ENCODE measurements around the gene EMILIN2. TPM values are rescaled to one million over a fixed set of nuclear protein-coding genes. Genes with fewer than 3 reads are reported as not detected.
A peak's percentile ranks its signal among the peaks of the same experiment; 100 is the strongest.

Gene EMILIN2
- total and polyA plus RNA-seq, 2 donors: 15.7 to 17.0 TPM

DNA sequence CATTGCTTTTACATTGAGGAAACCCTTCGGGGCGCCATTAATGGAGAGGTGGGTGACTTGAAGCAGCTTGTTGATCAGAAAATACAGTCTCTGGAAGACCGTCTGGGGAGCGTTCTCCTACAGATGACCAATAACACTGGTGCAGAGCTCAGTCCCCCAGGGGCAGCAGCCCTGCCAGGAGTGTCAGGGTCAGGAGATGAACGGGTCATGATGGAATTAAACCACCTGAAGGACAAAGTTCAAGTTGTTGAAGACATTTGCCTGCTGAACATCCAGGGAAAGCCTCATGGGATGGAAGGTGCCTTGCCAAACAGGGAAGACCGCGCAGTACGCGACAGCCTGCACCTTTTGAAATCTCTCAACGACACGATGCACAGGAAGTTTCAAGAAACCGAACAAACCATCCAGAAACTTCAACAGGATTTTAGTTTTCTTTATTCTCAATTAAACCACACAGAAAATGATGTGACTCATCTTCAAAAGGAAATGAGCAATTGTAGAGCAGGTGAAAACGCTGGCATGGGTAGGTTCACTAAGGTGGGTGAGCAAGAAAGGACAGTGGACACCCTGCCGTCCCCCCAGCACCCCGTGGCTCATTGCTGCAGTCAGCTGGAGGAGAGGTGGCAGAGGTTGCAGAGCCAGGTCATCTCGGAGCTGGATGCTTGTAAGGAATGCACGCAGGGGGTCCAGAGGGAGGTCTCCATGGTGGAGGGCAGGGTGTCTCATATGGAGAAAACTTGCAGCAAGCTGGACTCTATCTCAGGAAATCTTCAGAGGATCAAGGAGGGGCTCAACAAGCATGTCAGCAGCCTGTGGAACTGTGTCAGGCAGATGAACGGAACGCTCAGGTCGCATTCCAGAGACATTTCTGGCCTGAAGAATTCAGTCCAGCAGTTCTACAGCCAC is 45.0 kb downstream of the EMILIN2 start:
- no peaks in the 10 kb centered on the region for H3K36me3 ChIP-seq (ENCODE audit: insufficient read depth)

DNA sequence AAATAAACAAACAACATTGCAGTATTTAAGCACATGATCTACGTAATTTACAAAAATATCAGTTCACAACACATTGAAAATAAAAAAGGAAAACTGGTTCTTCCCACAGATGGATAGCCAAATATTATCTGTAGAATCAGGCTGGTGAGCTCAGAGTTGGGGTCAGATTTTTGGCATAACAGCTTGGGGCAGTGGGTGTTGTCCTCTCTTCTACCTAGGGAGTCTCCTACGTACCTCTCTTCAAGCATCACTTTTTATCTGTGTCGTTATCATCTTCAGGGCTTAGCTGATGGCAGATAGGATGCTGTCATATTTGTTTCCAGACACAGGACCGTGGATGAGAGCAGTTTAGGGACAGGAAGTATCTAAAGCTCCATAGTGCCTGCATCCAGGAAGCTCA is 46.2 kb downstream of the EMILIN2 start:
- Histone ChIP-seq H3K27ac (ENCODE audit: low read depth) (no peak overlapping the region), H3K36me3 (ENCODE audit: insufficient read depth) (no peaks in the 10 kb centered on the region), H3K4me3 (ENCODE audit: low read depth, low read length) (no peak overlapping the region), H3K4me1 (ENCODE audit: insufficient read depth) (no peaks in the 10 kb centered on the region)
- 73% methylated on average over 4 of the region's 4 CpGs for WGBS
- DNase-seq (ENCODE audit: extremely low spot score): no peak

More for the DNA sequence above, 45.0 kb downstream of the EMILIN2 start:
- 85% methylated on average over 20 of the region's 20 CpGs for WGBS
- no peak overlapping the region for H3K27ac ChIP-seq (ENCODE audit: low read depth)
- no peak overlapping the region for H3K4me3 ChIP-seq (ENCODE audit: low read depth, low read length)
- DNase-seq (ENCODE audit: extremely low spot score): no peak
- H3K4me1 ChIP-seq (ENCODE audit: insufficient read depth): no peaks in the 10 kb centered on the region

DNA sequence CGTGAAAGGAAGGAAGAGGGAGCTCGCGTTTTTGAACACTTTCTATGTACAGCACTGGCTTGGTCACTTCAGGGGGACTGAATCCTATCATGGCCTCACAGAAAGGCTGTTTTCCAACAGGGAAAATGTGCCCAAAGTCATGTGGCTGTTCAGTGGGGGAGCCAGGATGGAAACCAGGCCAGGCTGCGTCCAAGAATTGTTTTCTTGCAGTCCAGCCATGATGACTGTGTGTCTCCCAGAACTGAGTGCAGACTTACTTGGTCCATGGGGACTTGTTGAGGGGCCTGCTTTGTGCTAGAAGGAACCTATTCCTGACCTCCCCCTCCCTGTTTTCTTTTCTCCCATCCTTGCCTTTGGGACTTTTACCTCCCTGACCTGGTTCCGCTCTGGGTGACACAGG is 46.9 kb downstream of the EMILIN2 start:
- no peaks in the 10 kb centered on the region for H3K4me1 ChIP-seq (ENCODE audit: insufficient read depth)
- H3K36me3 ChIP-seq (ENCODE audit: insufficient read depth): no peaks in the 10 kb centered on the region
- no peak for DNase-seq (ENCODE audit: extremely low spot score)
- WGBS: 86% methylated on average over 5 of the region's 5 CpGs
- no peak overlapping the region for H3K4me3 ChIP-seq (ENCODE audit: low read depth, low read length)
- no peak overlapping the region for H3K27ac ChIP-seq (ENCODE audit: low read depth)

DNA sequence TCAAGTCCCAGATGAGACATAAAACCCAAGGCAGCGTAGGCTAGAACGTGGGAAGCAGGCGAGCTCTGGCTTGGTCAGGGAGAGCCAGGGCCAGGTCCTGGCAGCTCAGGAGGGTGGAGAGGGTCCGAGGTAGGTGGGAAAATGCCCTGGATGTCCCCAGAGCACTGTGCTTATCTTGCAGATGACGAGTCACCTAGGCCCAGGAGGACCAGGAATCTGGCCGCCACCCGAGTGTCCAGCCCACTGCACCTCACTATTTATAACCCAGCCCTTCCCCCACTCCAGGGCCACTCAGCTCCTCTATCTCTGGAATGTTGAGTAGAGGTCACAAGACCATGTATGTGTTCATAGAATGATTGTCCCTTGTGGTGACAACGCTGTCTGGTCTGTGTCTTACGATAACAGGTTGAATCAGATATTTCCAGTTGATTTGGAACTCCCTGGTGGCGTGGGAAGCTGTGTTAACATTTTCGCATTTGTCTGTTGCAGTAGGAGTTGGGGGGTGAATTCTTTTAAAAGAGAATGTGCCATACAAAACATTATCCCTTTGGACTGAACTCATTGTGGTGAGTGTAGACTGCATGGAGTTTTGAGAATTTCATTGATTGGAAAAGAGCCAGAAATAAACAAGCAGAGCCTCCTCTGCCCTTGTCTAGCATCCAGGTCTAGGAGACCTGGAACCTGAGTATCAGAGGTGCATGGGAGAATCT is 47.5 kb downstream of the EMILIN2 start:
- Histone ChIP-seq H3K36me3 (ENCODE audit: insufficient read depth) (no peaks in the 10 kb centered on the region), H3K4me1 (ENCODE audit: insufficient read depth) (no peaks in the 10 kb centered on the region), H3K27ac (ENCODE audit: low read depth) (no peak overlapping the region), H3K4me3 (ENCODE audit: low read depth, low read length) (no peak overlapping the region)
- no peak for DNase-seq (ENCODE audit: extremely low spot score)
- WGBS: 82% methylated on average over 11 of the region's 11 CpGs

DNA sequence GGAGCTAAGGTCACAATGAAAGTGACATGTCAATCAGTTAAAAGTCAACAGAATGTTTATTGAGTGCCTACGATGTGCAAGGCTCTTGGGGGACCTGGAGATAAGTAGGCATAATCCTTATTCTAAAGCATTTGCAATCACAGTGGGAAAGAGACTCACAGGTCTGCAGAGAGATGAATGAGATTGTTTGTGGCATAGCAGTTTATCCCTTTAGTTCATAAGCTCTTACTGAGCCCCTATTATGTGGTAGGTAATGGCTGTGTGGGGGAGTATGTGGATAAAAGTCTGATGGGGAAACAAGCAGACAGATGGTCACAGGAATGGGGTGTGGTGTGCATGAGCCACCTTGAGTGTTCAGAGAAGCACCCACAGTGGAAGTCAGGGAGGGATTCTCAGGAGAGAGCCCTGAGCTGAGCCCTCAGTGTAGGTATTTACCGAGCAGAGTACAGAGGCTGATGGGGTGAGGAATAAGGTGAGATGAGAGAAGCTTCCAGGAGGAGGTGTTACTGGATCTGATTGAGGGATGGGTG is 48.1 kb downstream of the EMILIN2 start:
- no peaks in the 10 kb centered on the region for H3K4me1 ChIP-seq (ENCODE audit: insufficient read depth)
- no peak for DNase-seq (ENCODE audit: extremely low spot score)
- WGBS: 85% methylated on average over 2 of the region's 2 CpGs
- no peak overlapping the region for H3K27ac ChIP-seq (ENCODE audit: low read depth)
- H3K4me3 ChIP-seq (ENCODE audit: low read depth, low read length): no peak overlapping the region
- H3K36me3 ChIP-seq (ENCODE audit: insufficient read depth): no peaks in the 10 kb centered on the region

DNA sequence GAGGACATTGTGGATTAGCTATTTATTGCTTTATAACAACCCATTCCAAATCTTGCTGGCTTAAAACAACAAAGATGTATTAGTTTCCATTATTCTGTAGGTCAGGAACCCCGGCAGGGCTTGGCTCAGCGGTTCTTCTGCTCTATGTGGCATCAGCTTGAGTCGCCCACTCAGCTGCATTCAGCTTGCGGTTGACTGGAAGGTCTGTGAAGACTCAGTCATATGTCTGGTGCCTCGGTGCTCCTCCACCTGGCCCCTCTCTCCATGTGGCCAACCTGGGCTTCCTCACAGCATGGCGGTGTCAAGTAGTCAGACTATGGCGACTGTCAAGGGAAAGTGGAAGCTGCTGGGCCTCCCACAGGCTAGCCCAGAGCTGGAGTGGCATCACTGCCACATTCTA is 48.6 kb downstream of the EMILIN2 start:
- H3K36me3 ChIP-seq (ENCODE audit: insufficient read depth): no peaks in the 10 kb centered on the region
- DNase-seq (ENCODE audit: extremely low spot score): no peak
- 98% methylated on average over 7 of the region's 7 CpGs for WGBS
- no peak overlapping the region for H3K27ac ChIP-seq (ENCODE audit: low read depth)
- no peaks in the 10 kb centered on the region for H3K4me1 ChIP-seq (ENCODE audit: insufficient read depth)
- H3K4me3 ChIP-seq (ENCODE audit: low read depth, low read length): no peak overlapping the region

DNA sequence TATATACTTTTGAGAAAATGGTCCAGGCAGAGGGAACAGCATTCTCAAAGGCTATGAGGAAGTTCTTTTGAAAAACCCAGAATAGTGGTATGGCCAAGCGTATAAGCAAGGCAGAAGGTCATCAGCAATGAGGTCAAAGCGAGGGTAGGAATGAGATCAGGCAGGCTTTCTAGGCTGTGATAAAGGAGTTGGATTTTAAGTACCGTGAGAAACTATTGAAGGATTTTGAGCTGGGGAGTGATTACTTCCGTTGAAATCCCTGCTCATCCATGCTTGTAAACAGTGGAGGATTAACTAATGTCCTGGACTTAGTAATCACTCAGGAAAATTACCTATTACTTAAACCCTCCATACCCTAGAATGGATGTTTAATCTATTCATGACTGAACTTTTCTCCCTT is 50.2 kb downstream of the EMILIN2 start:
- no peak for DNase-seq (ENCODE audit: extremely low spot score)
- 84% methylated on average over 4 of the region's 4 CpGs for WGBS
- no peak overlapping the region for H3K4me3 ChIP-seq (ENCODE audit: low read depth, low read length)
- H3K27ac ChIP-seq (ENCODE audit: low read depth): no peak overlapping the region
- no peaks in the 10 kb centered on the region for H3K36me3 ChIP-seq (ENCODE audit: insufficient read depth)
- H3K4me1 ChIP-seq (ENCODE audit: insufficient read depth): no peaks in the 10 kb centered on the region

DNA sequence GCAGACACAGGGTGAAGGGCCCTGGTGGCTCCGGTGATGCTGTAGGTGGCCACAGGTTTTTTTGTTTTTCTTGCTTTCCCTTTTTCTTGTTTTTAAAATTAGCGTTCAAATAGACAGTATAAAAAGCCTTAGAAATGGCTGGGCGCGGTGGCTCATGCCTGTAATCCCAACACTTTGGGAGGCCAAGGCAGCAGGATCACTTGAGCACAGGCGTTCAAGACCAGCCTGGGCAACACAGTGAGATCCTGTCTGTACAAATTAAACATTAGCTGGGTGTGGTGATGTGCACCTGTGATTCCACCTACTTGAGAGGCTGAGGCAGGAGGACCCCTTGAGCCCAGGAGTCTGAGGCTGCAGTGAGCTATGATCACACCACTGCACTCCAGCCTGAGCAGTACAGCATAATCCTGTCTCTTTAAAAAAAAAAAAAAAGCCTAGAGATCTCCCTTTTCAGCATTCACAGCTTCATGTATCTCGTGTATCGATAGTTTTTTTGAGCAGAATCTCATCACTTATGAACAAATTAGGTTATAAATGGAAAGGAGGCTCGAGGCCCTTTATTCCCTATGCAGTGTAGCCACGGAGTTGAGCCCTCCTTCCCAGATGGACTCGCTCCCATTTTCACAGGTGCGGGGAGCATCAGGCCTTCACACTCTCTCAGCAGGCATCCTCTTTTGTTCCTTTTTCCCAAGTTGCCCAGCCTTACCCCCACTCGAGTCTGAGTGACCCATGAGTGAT is 50.8 kb downstream of the EMILIN2 start:
- no peak for DNase-seq (ENCODE audit: extremely low spot score)
- no peak overlapping the region for H3K27ac ChIP-seq (ENCODE audit: low read depth)
- no peaks in the 10 kb centered on the region for H3K36me3 ChIP-seq (ENCODE audit: insufficient read depth)
- no peak overlapping the region for H3K4me3 ChIP-seq (ENCODE audit: low read depth, low read length)
- 84% methylated on average over 12 of the region's 12 CpGs for WGBS
- no peaks in the 10 kb centered on the region for H3K4me1 ChIP-seq (ENCODE audit: insufficient read depth)

DNA sequence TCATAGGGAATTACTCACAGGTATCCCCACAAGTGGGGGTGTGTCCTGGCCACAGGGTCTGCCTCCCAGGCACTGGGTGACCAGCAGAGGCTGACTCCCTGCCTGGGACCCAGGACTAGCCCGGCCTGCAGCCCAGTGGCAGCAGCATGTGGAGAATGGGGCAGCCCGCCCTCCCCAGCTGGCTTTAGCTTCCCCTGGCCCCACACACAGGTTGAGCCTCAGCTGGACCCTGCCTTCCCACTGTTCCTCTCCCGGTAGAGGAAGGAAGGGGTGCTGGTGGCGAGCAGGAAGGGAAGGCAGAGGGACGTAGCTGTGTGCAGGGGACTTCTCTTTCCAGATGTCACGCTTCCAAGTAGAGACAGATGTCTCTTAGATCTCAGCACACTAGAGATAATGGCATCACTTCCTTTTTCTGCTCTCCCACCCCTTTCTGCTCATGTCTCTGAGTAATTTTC is 51.4 kb downstream of the EMILIN2 start:
- Histone ChIP-seq H3K4me1 (ENCODE audit: insufficient read depth) (no peaks in the 10 kb centered on the region), H3K4me3 (ENCODE audit: low read depth, low read length) (no peak overlapping the region), H3K27ac (ENCODE audit: low read depth) (no peak overlapping the region), H3K36me3 (ENCODE audit: insufficient read depth) (no peaks in the 10 kb centered on the region)
- no peak for DNase-seq (ENCODE audit: extremely low spot score)
- 68% methylated on average over 6 of the region's 6 CpGs for WGBS

DNA sequence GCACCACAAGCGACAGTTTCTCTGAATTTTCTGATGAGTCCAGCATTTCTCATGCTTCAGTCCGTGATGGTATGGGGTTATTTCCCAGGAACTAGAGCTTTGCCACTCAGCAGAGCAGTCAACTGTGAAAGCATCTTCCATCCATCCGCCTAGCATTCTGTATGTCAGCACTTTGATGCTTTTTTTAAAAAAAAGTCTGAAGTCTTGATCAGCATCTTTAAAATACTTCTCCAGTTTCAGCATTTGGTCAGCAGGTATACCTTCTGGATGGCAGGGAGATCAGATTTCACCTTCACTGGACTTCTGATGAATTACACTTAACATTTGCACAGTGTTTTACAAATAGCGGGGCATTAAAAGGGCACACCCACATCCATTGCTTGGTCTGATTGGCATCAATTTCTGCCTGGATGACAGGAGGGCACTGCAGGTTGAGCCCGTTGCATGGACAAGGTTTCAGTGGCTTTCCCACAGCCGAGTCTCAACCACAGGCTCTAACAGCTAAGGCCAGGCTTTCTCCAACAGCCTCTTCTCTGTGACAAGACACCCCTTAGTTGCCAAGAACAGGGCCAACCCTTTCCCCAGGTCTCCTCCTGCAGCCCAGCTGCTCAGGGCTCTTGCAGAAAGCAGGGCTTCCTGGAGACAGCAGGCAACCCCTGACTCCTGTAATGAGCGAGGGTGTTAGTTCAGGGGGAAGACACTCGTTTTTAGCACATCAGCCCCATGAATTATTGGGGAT is 54.0 kb downstream of the EMILIN2 start:
- Histone ChIP-seq H3K4me3 (ENCODE audit: low read depth, low read length) (no peak overlapping the region), H3K4me1 (ENCODE audit: insufficient read depth) (no peaks in the 10 kb centered on the region), H3K27ac (ENCODE audit: low read depth) (no peak overlapping the region), H3K36me3 (ENCODE audit: insufficient read depth) (no peaks in the 10 kb centered on the region)
- 80% methylated on average over 8 of the region's 8 CpGs for WGBS
- no peak for DNase-seq (ENCODE audit: extremely low spot score)

DNA sequence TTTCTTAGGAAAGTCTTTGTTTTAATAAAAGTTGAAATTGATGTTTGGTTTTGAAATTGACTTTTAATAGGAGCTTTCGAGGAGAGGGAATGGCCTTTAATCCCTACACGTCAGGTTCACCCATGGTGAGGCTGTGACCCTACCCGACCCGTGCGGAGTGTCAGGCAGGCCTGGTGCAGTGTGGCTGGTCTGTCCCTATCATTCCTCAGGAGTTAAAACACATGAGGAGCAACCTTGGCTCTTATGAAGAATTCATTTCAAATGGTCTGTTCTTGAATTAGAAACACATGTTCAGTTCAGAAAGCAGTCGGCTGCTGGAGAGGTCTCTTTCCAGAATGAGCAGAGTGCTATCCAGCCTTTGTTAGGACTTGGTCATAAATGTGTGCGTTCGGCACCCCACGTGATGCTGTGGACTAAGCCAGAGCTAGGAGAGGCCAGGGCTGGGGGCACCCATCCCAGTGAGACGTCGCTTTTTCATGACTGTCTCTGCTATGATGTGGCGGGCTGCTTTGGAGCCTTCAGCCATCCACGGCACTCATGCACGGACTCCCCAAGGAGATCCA is 54.7 kb downstream of the EMILIN2 start:
- H3K36me3 ChIP-seq (ENCODE audit: insufficient read depth): no peaks in the 10 kb centered on the region
- H3K4me3 ChIP-seq (ENCODE audit: low read depth, low read length): no peak overlapping the region
- no peak overlapping the region for H3K27ac ChIP-seq (ENCODE audit: low read depth)
- H3K4me1 ChIP-seq (ENCODE audit: insufficient read depth): no peaks in the 10 kb centered on the region
- DNase-seq (ENCODE audit: extremely low spot score): peak; percentile 42
- 52% methylated on average over 14 of the region's 14 CpGs for WGBS

DNA sequence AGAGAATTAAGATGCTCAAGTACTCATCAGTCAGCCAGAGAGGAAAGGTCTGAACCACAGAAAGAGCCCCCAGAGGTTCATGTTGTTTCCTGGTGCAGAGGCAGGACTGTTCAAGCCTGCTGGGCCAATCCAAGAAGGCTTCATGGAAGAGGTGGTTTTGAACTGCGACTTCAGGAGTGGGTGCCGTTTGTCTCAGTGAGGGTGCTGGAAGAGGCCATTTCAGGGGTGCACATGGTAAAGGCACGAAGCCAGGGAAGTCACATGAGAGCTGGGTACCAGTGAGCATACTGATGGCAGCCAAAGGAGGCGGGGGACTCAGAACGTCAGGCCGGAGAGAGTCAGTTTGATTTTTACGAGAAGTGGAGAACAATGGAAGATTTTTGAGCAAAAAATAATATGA is 55.5 kb downstream of the EMILIN2 start:
- Histone ChIP-seq H3K27ac (ENCODE audit: low read depth) (no peak overlapping the region), H3K4me1 (ENCODE audit: insufficient read depth) (no peaks in the 10 kb centered on the region), H3K4me3 (ENCODE audit: low read depth, low read length) (no peak overlapping the region), H3K36me3 (ENCODE audit: insufficient read depth) (no peaks in the 10 kb centered on the region)
- no peak for DNase-seq (ENCODE audit: extremely low spot score)
- 78% methylated on average over 7 of the region's 7 CpGs for WGBS

DNA sequence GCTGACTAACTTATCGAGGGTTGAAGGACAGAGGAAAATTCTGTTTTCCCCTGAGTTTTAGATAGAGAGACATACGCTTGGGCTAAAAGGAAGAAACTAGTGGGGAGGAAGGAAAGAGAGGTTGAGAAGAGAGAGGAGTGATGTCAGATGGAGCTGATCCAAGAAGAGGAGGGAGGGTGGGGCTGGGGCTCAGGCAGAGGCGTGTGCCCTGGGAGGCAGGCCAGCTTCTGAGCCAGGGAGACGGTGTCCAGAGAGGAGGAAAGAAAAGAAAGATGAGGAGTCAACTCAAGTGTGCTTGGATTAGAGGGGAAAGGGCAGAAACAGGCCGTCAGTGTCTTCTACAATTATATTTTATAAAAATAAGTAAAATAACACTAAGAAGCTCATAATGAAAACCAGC is 56.2 kb downstream of the EMILIN2 start:
- H3K4me3 ChIP-seq (ENCODE audit: low read depth, low read length): no peak overlapping the region
- peak; percentile 51 for DNase-seq (ENCODE audit: extremely low spot score)
- 12% methylated on average over 5 of the region's 5 CpGs for WGBS
- H3K27ac ChIP-seq (ENCODE audit: low read depth): no peak overlapping the region
- no peaks in the 10 kb centered on the region for H3K36me3 ChIP-seq (ENCODE audit: insufficient read depth)
- no peaks in the 10 kb centered on the region for H3K4me1 ChIP-seq (ENCODE audit: insufficient read depth)

Measured in urinary bladder (tissue), 4 donors.